Upper lobe of left lung (tissue), 6 donors: ENCODE results near the gene RTN4. TPM values are rescaled to one million over a fixed set of nuclear protein-coding genes. Genes with fewer than 3 reads are reported as not detected.

Source experiments
- ATAC-seq, 2 donors: fragments of 200-7000 bp; cut with Tn5 transposase; one replicate each; pipeline ENCODE4 v1.9.1; 2022; ENCODE audit warnings: mild to moderate bottlenecking in 2 of 2, moderate library complexity in 2 of 2; ENCODE audit not compliant: low FRiP score in 2 of 2
- DNase-seq, 2 donors: peaks; one replicate each; pipeline ENCODE4 v3.0.0-alpha.2; 2019 to 2020
- H3K27ac ChIP-seq, 4 donors: fragments of 200-600 bp; sonication (generic); one replicate each; pipeline ENCODE4 v1.5.1; 2016 to 2019
- H3K27me3 ChIP-seq, 4 donors: fragments of 200-600 bp; sonication (generic); one replicate each; pipeline ENCODE4 v1.5.1; 2017 to 2019
- H3K36me3 ChIP-seq, 4 donors: fragments of 200-600 bp; sonication (generic); one replicate each; pipeline ENCODE4 v1.5.1; 2016 to 2019
- H3K4me1 ChIP-seq, 4 donors: fragments of 200-600 bp; sonication (generic); one replicate each; pipeline ENCODE4 v1.5.1; 2018 to 2019
- H3K4me3 ChIP-seq, 4 donors: fragments of 200-600 bp; sonication (generic); one replicate each; pipeline ENCODE4 v1.5.1; 2017 to 2019; ENCODE audit warnings: mild to moderate bottlenecking in 2 of 4, moderate library complexity in 1 of 4
- H3K9me3 ChIP-seq, 4 donors: fragments of 200-600 bp; sonication (generic); one replicate each; pipeline ENCODE4 v1.5.1; 2018 to 2019
- EP300 ChIP-seq, 4 donors: sonication (generic); formaldehyde crosslinking; IDR thresholded peaks; one replicate each; pipeline ENCODE4 v1.5.1; 2017; ENCODE audit warnings: antibody characterized with exemption in 4 of 4, control low read depth in 2 of 4
- POLR2A ChIP-seq, 4 donors: fragments of 450-650 bp; IDR thresholded peaks; one replicate each; pipeline ENCODE4 v1.5.1; 2016 to 2017; ENCODE audit warnings: antibody characterized with exemption in 4 of 4, mild to moderate bottlenecking in 2 of 4
- POLR2AphosphoS5 ChIP-seq, 2 donors: sonication (generic); formaldehyde crosslinking; IDR thresholded peaks; one replicate each; pipeline ENCODE4 v1.5.1; 2017; ENCODE audit warnings: antibody characterized with exemption in 2 of 2
- WGBS, 2 donors: methylation state at CpG; one replicate each; pipeline ENCODE4 v1.1.5; 2017 to 2018; 5-methylcytosine and 5-hydroxymethylcytosine counted together
- total RNA-seq, 6 donors: library from RNA; depleted of rRNA in 4 of 6; stranded (reverse); fragments of >200 nt in 4 of 6; gene quantifications; one replicate each; pipeline versions ENCODE4 v1.1.0 to v1.2.1, GENCODE V29; 2016 to 2021
- TF ChIP-seq, protein P1 (sequence below), 6 experiments: fragments of 450-650 bp in 4 of 6; fragments of 200-600 bp in 2 of 6; sonication (generic) in 2 of 6; IDR thresholded peaks; one replicate each; pipeline ENCODE4 v1.5.1; 2016 to 2019; ENCODE audit warnings: antibody characterized with exemption in 6 of 6
- donor health status: DM: no; HTN: no; CAD: no; lungs with moderate emphysema.
- donor health status: DM: no; HTN: yes; CAD: no; lungs with severe emphysema.

RTN4 gene
- total RNA-seq, 6 donors from 2014 or later, result 128 to 345 (median 233) TPM

DNA sequence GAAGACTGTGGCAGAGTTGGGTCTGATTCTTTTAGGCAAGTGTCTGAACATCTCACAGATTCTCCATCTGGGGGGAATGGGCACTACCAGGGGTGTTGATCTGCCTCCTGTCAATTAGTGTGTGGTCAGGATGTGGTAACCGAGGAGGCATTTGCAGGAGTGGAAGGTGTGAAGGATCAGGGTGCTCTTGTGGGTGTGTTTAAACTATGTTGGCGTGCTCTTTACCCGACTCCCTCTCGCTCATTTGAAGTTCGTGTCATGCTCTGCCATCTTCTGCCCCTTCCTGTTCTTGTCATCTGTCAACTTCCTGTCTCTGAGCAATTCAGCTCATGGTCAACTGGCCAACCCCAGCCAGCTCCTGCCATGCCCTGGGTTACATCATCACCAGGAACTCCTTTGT is 107.9 kb downstream of the RTN4 start:
- Histone ChIP-seq H3K4me3 (no peak overlapping the region), H3K27me3 (no peaks in the 10 kb centered on the region), H3K27ac (no peak overlapping the region), H3K36me3 (no peaks in the 10 kb centered on the region), H3K9me3 (peaks cover 0 to 7% (median 0%) of the 10 kb centered on the region in 4 donors), H3K4me1 (peaks cover 5 to 13% (median 9%) of the 10 kb centered on the region in 4 donors)
- 69 to 70% methylated on average over 5 of the region's 5 CpGs for WGBS, 2 donors
- no peak for DNase-seq
- TF ChIP-seq, protein P1, sequence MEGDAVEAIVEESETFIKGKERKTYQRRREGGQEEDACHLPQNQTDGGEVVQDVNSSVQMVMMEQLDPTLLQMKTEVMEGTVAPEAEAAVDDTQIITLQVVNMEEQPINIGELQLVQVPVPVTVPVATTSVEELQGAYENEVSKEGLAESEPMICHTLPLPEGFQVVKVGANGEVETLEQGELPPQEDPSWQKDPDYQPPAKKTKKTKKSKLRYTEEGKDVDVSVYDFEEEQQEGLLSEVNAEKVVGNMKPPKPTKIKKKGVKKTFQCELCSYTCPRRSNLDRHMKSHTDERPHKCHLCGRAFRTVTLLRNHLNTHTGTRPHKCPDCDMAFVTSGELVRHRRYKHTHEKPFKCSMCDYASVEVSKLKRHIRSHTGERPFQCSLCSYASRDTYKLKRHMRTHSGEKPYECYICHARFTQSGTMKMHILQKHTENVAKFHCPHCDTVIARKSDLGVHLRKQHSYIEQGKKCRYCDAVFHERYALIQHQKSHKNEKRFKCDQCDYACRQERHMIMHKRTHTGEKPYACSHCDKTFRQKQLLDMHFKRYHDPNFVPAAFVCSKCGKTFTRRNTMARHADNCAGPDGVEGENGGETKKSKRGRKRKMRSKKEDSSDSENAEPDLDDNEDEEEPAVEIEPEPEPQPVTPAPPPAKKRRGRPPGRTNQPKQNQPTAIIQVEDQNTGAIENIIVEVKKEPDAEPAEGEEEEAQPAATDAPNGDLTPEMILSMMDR (IDR thresholded peaks at IDR 0.05), result no peak
- TF ChIP-seq POLR2A (IDR thresholded peaks at IDR 0.05), result no peak
- no peak for TF ChIP-seq POLR2AphosphoS5 (IDR thresholded peaks at IDR 0.05)
- no peak for TF ChIP-seq EP300 (IDR thresholded peaks at IDR 0.05)
- no peak for ATAC-seq

DNA sequence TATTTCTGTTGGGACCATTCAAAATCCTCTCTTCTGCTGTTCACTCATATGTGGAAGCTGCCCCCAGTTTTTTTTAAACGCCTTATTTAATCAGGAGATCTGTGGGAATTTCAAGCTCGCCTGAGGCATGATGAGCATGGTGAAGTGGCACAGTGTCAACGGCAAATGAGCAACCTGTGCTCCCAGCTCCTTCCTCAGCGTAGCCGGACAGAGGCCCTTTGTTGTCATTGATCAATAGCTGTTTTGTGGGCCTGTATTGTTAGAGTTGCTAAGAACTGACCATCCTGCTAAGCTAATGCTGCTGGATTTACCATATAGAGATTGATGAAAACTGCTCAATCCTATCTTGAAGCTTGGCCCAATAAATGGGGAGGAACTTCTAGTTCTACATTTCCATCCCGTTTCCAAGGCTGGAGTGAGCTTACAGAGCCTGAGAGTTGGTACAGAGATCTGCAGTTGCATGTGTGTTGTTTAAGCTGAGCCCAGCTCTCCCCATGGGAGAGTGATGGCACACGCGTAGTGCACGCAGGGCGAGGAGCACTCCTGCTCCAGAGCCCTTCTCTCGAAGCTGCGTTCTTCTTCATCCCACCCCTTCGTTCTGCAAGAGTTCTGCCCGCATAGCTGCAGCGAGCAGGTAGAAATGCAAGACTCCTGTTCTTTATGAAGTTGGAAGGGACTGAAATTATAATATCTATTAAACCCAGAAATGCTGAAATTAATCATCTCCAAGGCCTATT is 108.8 kb downstream of the RTN4 start:
- no peak overlapping the region for H3K4me3 ChIP-seq
- DNase-seq, result peak in 1 of 2 donors; percentile 19
- H3K36me3 ChIP-seq, result no peaks in the 10 kb centered on the region
- no peak for TF ChIP-seq POLR2A (IDR thresholded peaks at IDR 0.05)
- TF ChIP-seq, protein P1 (IDR thresholded peaks at IDR 0.05), result no peak
- no peak for TF ChIP-seq POLR2AphosphoS5 (IDR thresholded peaks at IDR 0.05)
- TF ChIP-seq EP300 (IDR thresholded peaks at IDR 0.05), result no peak
- ATAC-seq, result no peak
- no peak overlapping the region for H3K27ac ChIP-seq
- WGBS, 2 donors, result 91 to 93% methylated on average over 15 of the region's 15 CpGs
- H3K27me3 ChIP-seq, result no peaks in the 10 kb centered on the region
- H3K9me3 ChIP-seq, result peaks cover 0 to 7% (median 1%) of the 10 kb centered on the region in 4 donors
- H3K4me1 ChIP-seq, result peaks cover 5 to 12% (median 8%) of the 10 kb centered on the region in 4 donors

DNA sequence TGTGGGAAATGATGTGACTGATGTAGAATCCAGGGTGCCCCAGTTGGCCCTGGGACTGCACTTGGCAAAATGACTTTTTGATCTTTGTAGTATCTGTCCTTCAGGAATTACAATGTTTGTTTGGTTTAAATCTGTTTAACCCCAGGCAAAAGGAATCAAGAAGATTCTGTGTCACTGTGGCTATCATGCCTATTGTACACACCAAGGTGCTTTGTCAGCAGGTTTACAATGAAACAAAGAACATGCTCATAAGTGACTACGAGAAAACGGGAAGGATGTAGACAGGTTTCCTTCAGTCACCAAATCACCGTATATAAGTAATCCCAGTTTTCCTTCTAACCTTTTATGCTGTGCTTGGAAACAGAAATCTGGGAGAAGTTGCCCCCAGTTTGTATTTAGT is 109.5 kb downstream of the RTN4 start:
- DNase-seq (no peak), ATAC-seq (no peak)
- 31 to 66% methylated on average over 3 of the region's 3 CpGs for WGBS, 2 donors
- Histone ChIP-seq H3K27ac (no peak overlapping the region), H3K4me1 (peaks cover 0 to 5% (median 4%) of the 10 kb centered on the region in 4 donors), H3K27me3 (no peaks in the 10 kb centered on the region), H3K9me3 (peaks cover 0 to 7% (median 1%) of the 10 kb centered on the region in 4 donors), H3K4me3 (no peak overlapping the region), H3K36me3 (no peaks in the 10 kb centered on the region)
- TF ChIP-seq POLR2AphosphoS5 (IDR thresholded peaks at IDR 0.05), result no peak
- no peak for TF ChIP-seq POLR2A (IDR thresholded peaks at IDR 0.05)
- TF ChIP-seq EP300 (IDR thresholded peaks at IDR 0.05), result no peak
- TF ChIP-seq, protein P1 (IDR thresholded peaks at IDR 0.05), result no peak

DNA sequence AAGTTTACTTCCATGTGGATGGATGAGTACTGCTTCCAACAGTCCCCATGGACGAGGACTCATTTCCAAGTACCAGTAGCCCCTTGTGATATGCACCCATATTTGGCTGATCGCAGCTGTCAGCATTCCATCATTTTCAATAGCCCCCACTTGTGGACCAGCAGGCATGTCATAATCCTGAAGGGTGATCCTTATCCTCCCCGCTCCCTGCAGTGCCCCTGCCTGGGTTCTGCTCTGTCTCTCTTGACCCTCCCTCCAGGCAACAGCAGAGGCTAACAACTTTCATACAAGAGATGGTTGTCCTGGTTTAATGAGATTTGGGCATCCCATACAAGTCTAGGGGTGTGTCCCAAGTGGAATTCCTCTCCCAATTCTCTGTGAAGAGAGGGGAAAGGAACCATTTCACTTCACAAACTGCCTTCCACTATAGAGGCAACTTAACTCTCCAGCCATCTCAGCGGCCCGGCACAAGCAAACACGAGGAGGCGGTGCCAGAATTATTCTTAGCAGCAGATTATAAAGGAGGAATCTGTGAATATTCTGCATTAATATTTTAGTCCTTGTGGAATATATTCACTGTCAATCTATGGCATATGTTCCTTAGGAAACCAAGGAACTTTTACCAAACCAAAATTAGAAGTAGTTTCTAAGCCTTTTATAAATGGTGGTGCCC is 110.7 kb downstream of the RTN4 start:
- H3K4me3 ChIP-seq, result no peak overlapping the region
- H3K36me3 ChIP-seq, result no peaks in the 10 kb centered on the region
- no peak for ATAC-seq
- no peak for TF ChIP-seq POLR2AphosphoS5 (IDR thresholded peaks at IDR 0.05)
- TF ChIP-seq EP300 (IDR thresholded peaks at IDR 0.05), result no peak
- no peak for TF ChIP-seq POLR2A (IDR thresholded peaks at IDR 0.05)
- TF ChIP-seq, protein P1 (IDR thresholded peaks at IDR 0.05), result no peak
- no peaks in the 10 kb centered on the region for H3K4me1 ChIP-seq
- DNase-seq, result no peak
- H3K27me3 ChIP-seq, result no peaks in the 10 kb centered on the region
- peaks cover 0 to 7% (median 1%) of the 10 kb centered on the region in 4 donors for H3K9me3 ChIP-seq
- H3K27ac ChIP-seq, result no peak overlapping the region
- WGBS, 2 donors, result 89 to 92% methylated on average over 7 of the region's 7 CpGs
